ENCODE data around the gene CNTNAP5.

CNTNAP5 gene

DNA sequence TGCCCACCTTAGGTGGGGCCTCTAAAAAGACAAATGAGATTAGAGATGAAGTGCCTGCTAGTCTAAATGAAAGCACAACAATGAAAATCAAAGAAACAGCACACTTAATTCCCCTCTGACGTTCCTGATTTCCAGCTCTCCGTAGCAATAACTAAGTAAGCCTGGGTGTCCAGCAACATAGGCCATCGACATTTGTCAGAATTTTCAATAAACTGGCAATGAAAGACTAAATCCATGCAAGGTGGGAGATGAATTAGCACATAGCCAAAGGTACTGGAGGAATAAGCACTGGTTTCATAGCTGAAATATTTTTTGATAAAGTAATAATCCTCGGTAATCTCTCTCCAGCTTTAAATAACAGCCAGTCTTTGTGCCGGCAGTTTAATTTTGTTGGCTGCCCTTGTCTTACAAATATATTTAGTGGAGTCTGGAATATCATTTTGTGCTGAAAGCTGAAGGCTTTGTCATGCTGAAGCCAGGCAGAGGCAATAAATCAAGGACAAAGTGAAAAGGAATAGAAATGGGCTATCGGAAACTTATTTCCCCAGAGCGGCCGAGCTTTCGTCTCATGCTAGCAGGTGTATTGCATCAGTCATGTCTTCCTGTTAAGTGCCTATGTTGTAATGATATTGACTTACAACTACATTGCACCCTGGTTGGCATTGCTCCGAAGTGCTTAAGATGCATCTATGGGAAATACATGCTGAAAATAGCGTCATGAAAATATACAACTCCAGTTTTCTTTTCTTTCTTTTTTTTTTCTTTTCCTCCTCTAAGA is 790.1 kb downstream of the CNTNAP5 start:
- DNase-seq (ENCODE audit: low read depth) = no peak

DNA sequence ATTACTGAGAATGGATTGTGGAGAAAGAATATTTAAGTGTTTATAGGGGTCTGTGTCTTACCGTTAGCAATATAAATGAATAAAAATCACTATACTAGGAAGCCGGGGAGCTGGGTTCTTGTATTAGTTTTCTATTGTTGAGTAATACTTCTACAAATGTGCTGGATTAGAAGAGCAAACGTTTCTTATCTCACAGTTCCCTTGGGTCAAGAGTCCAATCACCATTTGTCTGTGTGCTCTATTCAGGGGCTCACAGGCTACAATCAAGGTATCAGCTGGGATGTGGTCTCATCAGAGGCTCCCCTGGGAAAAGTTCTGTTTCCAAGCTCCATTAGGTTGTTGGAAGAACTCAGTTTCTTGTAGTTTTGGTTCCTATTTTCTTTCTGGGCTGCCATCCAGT is 790.9 kb downstream of the CNTNAP5 start:
- no peak for DNase-seq (ENCODE audit: low read depth)

DNA sequence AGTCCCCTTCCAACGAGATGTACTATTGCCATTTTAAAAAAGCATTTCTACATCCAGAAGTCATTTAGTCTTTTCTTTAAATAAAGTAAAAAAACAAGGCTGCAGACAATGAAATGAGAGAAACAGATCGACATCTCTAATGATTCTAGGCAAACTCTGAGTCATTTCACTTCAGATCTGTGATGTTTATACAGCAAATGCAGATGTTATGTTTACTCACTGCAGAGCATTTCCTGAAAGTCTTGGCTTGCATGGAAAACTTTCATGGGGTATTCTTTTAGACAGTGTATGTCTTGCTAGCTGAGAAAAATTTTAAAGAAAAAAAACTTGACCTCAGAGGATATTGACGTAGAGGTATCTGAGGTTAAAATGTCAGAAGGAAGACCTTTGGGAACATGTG is 797.4 kb downstream of the CNTNAP5 start:
- DNase-seq (ENCODE audit: low read depth) = no peak

DNA sequence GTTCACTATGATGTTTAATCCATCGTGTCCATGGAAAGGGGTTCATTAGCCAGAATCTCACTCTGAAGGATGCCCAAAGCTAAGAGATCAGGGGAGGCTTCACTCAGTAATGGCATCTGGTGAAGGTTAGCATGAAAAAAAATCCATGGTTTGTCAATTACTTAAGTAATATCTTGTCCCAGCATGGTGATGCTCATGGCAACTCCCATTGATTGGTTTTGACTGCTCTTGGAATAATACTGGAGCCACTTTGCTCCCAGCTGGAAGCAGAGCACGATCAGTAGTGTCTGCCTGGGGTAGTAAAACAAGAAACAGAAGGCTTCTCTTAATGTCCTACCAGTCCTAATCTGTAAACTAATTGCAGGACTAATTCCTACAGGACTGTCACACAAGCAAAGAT is 799.4 kb downstream of the CNTNAP5 start:
- no peak for DNase-seq (ENCODE audit: low read depth)

- no peak for DNase-seq (ENCODE audit: low read depth)
Observed at GRCh38 chr2:124832521-124832920, 807.4 kb downstream of the CNTNAP5 start.

DNA sequence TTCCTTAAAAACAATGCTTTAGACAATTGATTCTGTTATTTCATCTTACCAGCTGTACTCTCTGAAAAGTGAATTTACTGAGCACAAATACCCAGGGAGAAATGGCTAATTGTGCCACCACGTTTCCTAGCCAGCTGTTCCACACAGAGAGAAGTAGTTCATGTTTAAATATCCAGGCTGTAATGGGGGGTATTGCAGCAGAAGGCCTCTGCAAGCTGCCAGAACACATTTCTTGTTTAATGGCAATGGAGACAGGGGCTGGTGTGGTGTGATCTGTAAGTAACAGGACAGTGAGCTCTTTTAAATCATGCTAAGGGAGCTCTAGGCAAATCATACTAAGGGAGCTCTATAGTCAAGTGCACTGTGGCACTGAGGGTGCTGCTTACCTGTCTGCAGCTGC is 809.2 kb downstream of the CNTNAP5 start:
- no peak for DNase-seq (ENCODE audit: low read depth)

GRCh38 chr2:124835331-124835730 is 810.2 kb downstream of the CNTNAP5 start:
- no peak for DNase-seq (ENCODE audit: low read depth)

GRCh38 chr2:124836416-124836815 is 811.3 kb downstream of the CNTNAP5 start:
- no peak for DNase-seq (ENCODE audit: low read depth)

- no peak for DNase-seq (ENCODE audit: low read depth)
Observed at GRCh38 chr2:124837496-124837895, 812.4 kb downstream of the CNTNAP5 start.

GRCh38 chr2:124838406-124838805 is 813.3 kb downstream of the CNTNAP5 start:
- DNase-seq (ENCODE audit: low read depth) = no peak

- no peak for DNase-seq (ENCODE audit: low read depth)
Observed at GRCh38 chr2:124867247-124867646, 842.2 kb downstream of the CNTNAP5 start.

GRCh38 chr2:124874219-124874618 is 849.1 kb downstream of the CNTNAP5 start:
- DNase-seq (ENCODE audit: low read depth) = no peak

DNA sequence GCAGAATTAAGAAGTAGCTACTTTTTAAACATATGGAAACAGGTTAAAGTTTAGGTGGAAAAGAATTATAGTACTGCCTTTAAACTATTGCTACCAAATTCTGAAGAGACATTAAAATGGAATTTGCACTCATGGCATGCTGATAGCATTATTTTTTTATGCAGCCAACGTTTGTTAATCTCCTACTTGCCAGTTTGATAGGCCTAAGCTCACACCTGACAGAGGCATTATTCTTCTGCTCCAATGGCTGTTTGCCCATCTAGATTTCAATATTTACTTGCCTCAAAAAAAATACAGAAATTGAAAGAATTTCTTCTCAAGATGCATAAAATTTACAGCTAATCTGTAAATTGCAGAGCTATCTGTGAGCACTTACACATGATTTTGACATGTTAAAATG is 849.6 kb downstream of the CNTNAP5 start:
- DNase-seq (ENCODE audit: low read depth) = no peak

DNA sequence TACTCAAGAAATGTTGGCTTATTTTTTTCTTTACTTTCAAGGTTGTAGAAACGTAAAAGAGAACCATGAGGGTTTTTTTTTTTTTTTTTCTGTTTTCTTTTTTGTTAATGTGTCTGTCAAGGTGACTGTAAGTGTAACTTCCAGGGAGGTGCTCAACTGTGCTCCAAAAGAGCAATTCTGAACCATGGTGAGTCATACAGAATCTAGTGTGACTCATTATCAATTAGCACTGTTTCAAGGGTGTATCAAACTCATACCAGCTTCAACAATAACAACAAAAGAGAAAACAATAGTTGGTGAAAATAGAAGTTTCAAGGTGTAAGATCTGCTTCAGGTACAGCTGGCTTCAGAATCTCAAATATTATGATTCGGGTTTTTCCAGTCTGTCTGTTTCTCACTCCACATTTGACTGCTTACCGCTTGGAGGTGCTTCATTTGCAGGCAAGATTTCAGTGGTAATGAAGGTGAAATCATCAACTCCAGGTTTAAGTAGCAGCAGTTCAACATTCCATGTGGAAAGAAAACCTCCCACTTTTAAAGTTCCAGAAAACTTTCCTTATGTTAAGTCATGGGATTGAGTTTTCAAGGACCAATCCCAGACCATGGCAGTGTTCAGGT is 850.6 kb downstream of the CNTNAP5 start:
- no peak for DNase-seq (ENCODE audit: low read depth)

- DNase-seq (ENCODE audit: low read depth) = no peak
Observed at GRCh38 chr2:124877141-124877577, 852.1 kb downstream of the CNTNAP5 start.

DNA sequence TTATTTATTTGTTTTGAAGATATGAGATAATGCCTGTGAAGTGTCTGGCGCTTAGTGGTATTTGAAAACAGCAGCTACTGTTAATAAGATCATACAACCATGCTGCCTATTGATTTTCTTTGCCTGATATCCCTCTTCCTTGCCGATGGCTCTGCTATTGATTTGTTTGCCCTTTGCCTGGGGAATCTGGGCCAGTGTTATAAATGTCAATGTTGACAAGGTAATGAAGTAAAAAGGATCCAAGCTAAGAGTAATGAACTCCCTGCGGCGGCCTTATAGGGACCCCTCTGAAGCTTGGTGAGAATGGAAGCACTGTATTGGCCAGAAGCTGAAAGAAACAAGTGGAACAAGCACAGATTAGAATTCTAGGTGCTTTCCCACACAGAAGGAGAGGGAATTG is 854.6 kb downstream of the CNTNAP5 start:
- DNase-seq (ENCODE audit: low read depth) = no peak

DNA sequence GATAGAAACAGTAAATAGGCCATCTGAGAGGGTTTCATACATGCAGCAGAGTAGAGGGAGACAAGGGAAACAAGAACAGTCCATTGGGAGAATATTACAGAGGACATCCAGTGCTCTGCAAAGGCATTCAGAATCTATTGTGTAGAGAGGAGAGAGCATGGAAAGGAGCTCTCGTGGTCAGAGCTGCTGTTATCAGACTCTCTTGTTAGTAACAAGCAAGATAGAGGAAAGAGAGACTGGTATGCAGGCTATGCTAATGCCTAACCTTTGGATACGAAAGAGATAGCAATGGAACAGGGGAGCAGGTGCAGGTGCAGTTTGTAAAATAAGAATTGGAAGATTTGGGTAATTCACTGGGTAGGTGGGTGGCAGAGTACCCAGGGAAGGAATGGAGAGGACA is 855.9 kb downstream of the CNTNAP5 start:
- no peak for DNase-seq (ENCODE audit: low read depth)

DNA sequence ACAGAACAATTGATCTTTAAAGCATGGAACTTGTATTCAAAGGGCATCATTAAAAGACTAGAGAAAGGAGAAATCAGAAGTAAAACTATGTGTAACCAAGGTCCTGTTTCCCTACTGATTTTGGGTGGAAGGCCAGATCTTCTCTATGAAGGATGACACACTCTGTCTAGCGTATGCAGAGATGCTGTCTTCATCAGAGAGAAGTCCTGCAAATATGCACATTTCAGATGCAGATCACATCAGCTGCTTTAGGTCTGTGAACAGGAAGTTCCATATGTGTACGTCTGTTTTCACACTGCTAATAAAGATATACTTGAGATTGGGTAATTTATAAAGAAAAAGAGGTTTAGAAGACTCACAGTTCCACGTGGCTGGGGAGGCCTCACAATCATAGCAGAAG is 857.3 kb downstream of the CNTNAP5 start:
- DNase-seq (ENCODE audit: low read depth) = no peak

DNA sequence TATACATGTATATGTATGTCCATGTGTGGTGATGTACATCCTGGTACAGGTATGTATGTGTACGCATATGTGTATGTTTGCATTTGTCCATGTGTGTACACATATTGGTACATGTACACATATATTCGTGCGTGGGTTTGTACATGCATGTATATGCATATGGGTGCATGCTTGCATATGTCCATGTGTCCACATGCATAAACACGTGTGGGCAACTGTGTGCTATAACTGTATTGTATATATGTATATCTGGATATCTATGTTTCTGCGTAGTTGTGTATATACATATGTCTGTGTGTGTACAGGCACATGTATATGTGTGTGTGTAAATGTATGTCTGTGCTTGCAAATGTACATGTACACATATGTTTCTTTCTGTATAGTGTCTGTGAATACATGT is 858.5 kb downstream of the CNTNAP5 start:
- no peak for DNase-seq (ENCODE audit: low read depth)

DNA sequence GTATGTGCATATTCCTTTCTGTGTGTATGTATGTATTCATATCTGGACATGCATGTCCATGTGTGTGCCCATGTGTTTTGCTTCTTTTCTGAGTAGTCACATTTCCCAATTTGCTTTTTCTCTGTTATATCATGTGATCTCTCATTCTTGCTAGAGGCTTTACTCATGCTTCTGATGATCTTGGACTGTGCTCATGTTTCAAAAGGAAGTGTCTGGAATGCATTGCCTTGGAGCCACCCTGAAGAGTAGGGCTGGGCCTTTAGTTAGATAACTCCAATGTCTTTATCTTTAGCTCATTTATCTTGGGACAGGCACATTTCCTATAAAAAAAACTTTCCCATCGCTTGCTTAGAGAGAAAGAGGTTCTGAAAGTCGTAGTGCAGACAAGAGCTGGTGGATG is 859.2 kb downstream of the CNTNAP5 start:
- no peak for DNase-seq (ENCODE audit: low read depth)

GRCh38 chr2:124886216-124886615 is 861.1 kb downstream of the CNTNAP5 start:
- DNase-seq (ENCODE audit: low read depth) = no peak

- no peak for DNase-seq (ENCODE audit: low read depth)
Observed at GRCh38 chr2:124887466-124887865, 862.4 kb downstream of the CNTNAP5 start.

DNA sequence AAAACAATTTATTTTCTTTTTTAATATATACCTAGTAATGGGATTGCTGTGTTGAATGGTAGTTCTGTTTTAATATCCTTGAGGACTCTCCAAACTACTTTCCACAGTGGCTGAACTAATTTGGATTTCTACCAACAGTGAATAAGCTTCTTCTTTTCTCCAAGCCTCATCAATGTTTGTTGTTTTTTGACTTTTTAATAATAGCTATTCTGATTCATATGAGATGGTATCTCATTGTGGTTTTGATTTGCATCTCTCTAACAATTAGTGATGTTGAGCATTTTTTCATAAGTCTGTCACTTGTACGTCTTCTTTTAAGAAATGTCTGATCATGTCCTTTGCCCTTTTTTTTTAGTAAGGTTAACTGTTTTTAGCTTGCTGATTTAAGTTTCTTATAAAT is 863.3 kb downstream of the CNTNAP5 start:
- DNase-seq (ENCODE audit: low read depth) = no peak

GRCh38 chr2:124894199-124894598 is 869.1 kb downstream of the CNTNAP5 start:
- no peak for DNase-seq (ENCODE audit: low read depth)

Measured in activated gamma-delta T cell treated with anti-CD3 and anti-CD28 coated beads, Interleukin-2, amount 50 U/mL, for 16 hours (primary cell).